Measurements from ENCODE around the gene NXPE4.

DNA sequence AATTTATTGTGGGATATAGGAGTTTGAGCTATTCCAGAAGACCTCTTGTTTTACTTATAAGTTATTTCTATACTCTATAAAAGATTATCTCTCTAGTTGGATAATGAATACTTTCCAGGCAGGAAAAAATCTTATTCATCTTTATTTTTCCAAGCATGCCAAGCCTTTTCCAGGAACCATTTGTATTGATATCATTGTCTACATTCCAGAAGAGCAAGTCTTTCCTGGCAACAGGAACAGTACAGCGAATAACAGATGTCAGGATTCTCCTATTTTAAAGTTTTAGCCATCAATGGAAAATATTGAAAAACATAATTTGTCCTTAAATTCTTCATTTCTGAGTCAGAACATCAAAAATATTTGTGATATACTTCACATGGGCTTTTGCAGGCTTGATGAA is 30.8 kb downstream of the NXPE4 start:
- TF ChIP-seq CTCF (IDR thresholded peaks at IDR 0.05) (no peak), POLR2A (IDR thresholded peaks at IDR 0.05) (no peak)

All from body of pancreas (tissue), 4 donors.